A673 (cell line): ENCODE measurements around the gene MYL3.

Experiments used
- EZH2 ChIP-seq: fragments of 200-600 bp; sonication (generic); IDR thresholded peaks from 2 replicates; pipeline ENCODE4 v1.6.1; 2017; ENCODE audit warnings: borderline replicate concordance, low read depth, mild to moderate bottlenecking, mixed read lengths, antibody characterized with exemption, low read length; ENCODE audit not compliant: poor library complexity, severe bottlenecking
- TF ChIP-seq, protein P1 (sequence below): fragments of 300-800, 200-600 bp; sonication (generic); conservative IDR thresholded peaks from 2 replicates; pipeline ENCODE4 v1.5.1; 2017; ENCODE audit warnings: low read depth, mild to moderate bottlenecking, antibody characterized with exemption, low read length, moderate library complexity, mixed read lengths

DNA sequence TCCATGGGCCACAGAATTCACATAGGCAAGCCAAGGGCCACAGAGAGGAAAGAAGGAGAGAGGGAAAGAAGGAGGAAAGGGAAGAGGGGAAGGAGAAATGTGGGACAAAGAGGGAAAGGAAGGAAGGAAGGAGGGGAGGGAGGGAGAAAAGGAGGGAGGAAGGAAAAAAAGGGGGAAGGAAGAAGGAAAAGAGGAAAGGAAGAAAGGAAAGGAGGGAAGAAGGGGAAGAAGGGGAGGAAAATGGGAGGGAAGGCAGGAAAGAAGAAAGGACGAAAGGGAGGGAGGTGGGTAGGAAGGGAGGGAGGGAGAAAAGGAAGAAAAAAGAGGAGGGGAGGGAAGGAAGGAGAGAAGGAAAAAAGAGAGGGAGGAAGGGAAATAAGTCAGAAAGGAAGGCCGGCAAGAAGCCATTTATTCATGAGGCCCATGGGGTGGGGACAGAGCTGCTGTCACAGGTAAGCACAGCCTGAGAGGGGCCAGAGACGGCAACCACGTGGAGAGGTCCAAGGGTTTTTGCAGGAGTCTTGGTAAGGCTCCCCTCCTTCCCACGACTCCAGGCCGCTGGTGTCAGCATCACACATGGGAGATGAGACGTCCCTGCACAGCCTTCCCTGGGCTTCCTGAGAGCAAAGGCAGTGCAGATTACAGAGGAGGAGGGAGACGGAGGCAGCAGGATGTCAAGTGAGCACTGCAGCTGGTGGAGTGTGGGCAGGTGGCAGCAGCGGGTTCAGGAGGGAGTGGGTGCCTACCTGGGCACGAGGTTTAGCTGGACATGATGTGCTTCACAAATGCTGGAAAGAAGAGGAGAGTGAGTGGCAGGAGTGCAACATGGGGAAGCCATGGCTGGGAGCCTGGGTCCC is 5.5 kb downstream of the MYL3 start:
- TF ChIP-seq EZH2 = no peak
- TF ChIP-seq, protein P1, sequence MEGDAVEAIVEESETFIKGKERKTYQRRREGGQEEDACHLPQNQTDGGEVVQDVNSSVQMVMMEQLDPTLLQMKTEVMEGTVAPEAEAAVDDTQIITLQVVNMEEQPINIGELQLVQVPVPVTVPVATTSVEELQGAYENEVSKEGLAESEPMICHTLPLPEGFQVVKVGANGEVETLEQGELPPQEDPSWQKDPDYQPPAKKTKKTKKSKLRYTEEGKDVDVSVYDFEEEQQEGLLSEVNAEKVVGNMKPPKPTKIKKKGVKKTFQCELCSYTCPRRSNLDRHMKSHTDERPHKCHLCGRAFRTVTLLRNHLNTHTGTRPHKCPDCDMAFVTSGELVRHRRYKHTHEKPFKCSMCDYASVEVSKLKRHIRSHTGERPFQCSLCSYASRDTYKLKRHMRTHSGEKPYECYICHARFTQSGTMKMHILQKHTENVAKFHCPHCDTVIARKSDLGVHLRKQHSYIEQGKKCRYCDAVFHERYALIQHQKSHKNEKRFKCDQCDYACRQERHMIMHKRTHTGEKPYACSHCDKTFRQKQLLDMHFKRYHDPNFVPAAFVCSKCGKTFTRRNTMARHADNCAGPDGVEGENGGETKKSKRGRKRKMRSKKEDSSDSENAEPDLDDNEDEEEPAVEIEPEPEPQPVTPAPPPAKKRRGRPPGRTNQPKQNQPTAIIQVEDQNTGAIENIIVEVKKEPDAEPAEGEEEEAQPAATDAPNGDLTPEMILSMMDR = no peak
